ENCODE measurements around the gene VILL. TPM values are rescaled to one million over a fixed set of nuclear protein-coding genes. Genes with fewer than 3 reads are reported as not detected.
"Not testable (repeated sequence)": the region's sequence is repeated elsewhere in the genome, so short reads cannot be mapped to it uniquely, and the experiment has no call there.

The VILL gene
- total RNA-seq, 1 donor from 2014 or later: 16.7 TPM

GRCh38 chr3:38049358-38050126, 59.0 kb downstream of the VILL start:
- H3K9me3 Mint-ChIP-seq: peaks cover 9% of the 10 kb centered on the region
- DNase-seq (ENCODE audit: low spot score in 2 of 2, unreplicated experiment in 2 of 2): no peak
- H3K4me3 Mint-ChIP-seq: no peak overlapping the region
- peaks cover 35% of the 10 kb centered on the region for H3K27me3 Mint-ChIP-seq (ENCODE audit: low read depth)
- no peaks in the 10 kb centered on the region for H3K36me3 Mint-ChIP-seq
- H3K27ac Mint-ChIP-seq: no peak overlapping the region
- H3K4me1 Mint-ChIP-seq: no peaks in the 10 kb centered on the region
- TF ChIP-seq CTCF (IDR thresholded peaks at IDR 0.05; ENCODE audit: unreplicated experiment): no peak

- Mint-ChIP-seq H3K4me3 (no peak overlapping the region), H3K9me3 (peaks cover 9% of the 10 kb centered on the region), H3K4me1 (no peaks in the 10 kb centered on the region), H3K27me3 (ENCODE audit: low read depth) (peaks cover 21% of the 10 kb centered on the region), H3K36me3 (no peaks in the 10 kb centered on the region), H3K27ac (no peak overlapping the region)
- DNase-seq (ENCODE audit: low spot score in 2 of 2, unreplicated experiment in 2 of 2): no peak
- TF ChIP-seq CTCF (IDR thresholded peaks at IDR 0.05; ENCODE audit: unreplicated experiment): no peak
These were observed 60.5 kb downstream of the VILL start for GRCh38 chr3:38051131-38051530.

GRCh38 chr3:38053286-38053685, 62.7 kb downstream of the VILL start:
- DNase-seq (ENCODE audit: low spot score in 2 of 2, unreplicated experiment in 2 of 2); H3K4me1 Mint-ChIP-seq; H3K36me3 Mint-ChIP-seq; H3K9me3 Mint-ChIP-seq; H3K27me3 Mint-ChIP-seq (ENCODE audit: low read depth); H3K27ac Mint-ChIP-seq; H3K4me3 Mint-ChIP-seq: not testable (repeated sequence)

GRCh38 chr3:38053813-38054498, 63.4 kb downstream of the VILL start:
- not testable (repeated sequence) for H3K4me1 Mint-ChIP-seq; H3K27ac Mint-ChIP-seq; H3K36me3 Mint-ChIP-seq; H3K9me3 Mint-ChIP-seq; H3K4me3 Mint-ChIP-seq; DNase-seq (ENCODE audit: low spot score in 2 of 2, unreplicated experiment in 2 of 2); H3K27me3 Mint-ChIP-seq (ENCODE audit: low read depth)

GRCh38 chr3:38054499-38055001, 64.0 kb downstream of the VILL start:
- Mint-ChIP-seq H3K27me3 (ENCODE audit: low read depth) (peaks cover 7% of the 10 kb centered on the region), H3K4me1 (no peaks in the 10 kb centered on the region), H3K36me3 (no peaks in the 10 kb centered on the region), H3K27ac (no peak overlapping the region), H3K9me3 (peaks cover 9% of the 10 kb centered on the region), H3K4me3 (no peak overlapping the region)
- no peak for TF ChIP-seq CTCF (IDR thresholded peaks at IDR 0.05; ENCODE audit: unreplicated experiment)
- no peak for DNase-seq (ENCODE audit: low spot score in 2 of 2, unreplicated experiment in 2 of 2)

Small RNA genes within 50 kb of the gene (microRNA-seq; reads per million reads assigned to microRNA genes)
- gene MIR26A1: 9.7 reads per million, percentile 32 among the genes with 10 or more reads in this experiment

Other genes with a start within 250 kb of the VILL start
- gene CTDSPL, start 128.9 kb upstream of the VILL start, total RNA-seq: 29.1 to 33.9 TPM (median 29.9 TPM) in 3 replicates
- 19.0 to 20.8 TPM (median 20.7 TPM) in 3 replicates for gene PLCD1, start 38.9 kb downstream of the VILL start, total RNA-seq
- gene DLEC1, start 48.4 kb downstream of the VILL start, total RNA-seq: 1.3 to 1.8 TPM (median 1.4 TPM) in 3 replicates
- 52.7 to 57.7 TPM (median 53.2 TPM) in 3 replicates for gene ACAA1, start 146.3 kb downstream of the VILL start, total RNA-seq
- 27.3 to 33.1 TPM (median 28.1 TPM) in 3 replicates for gene MYD88, start 147.9 kb downstream of the VILL start, total RNA-seq
- gene OXSR1, start 174.8 kb downstream of the VILL start, total RNA-seq: 42.3 to 43.2 TPM (median 42.6 TPM) in 3 replicates

All from mesothelial cell of epicardium (in vitro differentiated cells).